GM18520 (cell line): ENCODE data around the gene TMPRSS11A.

ENCODE experiments used
- ATAC-seq: cut with Tn5 transposase; IDR thresholded peaks from one replicate; pipeline ENCODE4 v1.9.1; 2021; ENCODE audit not compliant: unreplicated experiment

Gene TMPRSS11A

GRCh38 chr4:67874986-67875385, 88.3 kb downstream of the TMPRSS11A start:
- no peak for ATAC-seq

- no peak for ATAC-seq
Observed at GRCh38 chr4:67873116-67873515, 90.2 kb downstream of the TMPRSS11A start.

- ATAC-seq = peak; percentile 69
Observed at GRCh38 chr4:67871867-67872266, 91.4 kb downstream of the TMPRSS11A start.

- ATAC-seq = no peak
Observed at GRCh38 chr4:67869580-67870190, 93.6 kb downstream of the TMPRSS11A start.

- peak; percentile 59 for ATAC-seq
Observed at GRCh38 chr4:67861513-67861912, 101.8 kb downstream of the TMPRSS11A start.
